PC-9 (cell line): ENCODE data around the gene PPP2R3B.

ENCODE experiments used
- CTCF ChIP-seq: fragments of 200-600 bp; sonication (generic); conservative IDR thresholded peaks from 2 replicates; pipeline ENCODE4 v1.6.1; 2017; ENCODE audit warnings: mixed run types, antibody characterized with exemption, mild to moderate bottlenecking, moderate library complexity
- EZH2 ChIP-seq: fragments of 200-600 bp; sonication (generic); IDR thresholded peaks from 2 replicates; pipeline ENCODE4 v1.8.0; 2017; ENCODE audit warnings: antibody characterized with exemption, low read depth

GRCh38 chrX:386239-386767 lies 404 bp downstream of the PPP2R3B start:
- TF ChIP-seq CTCF: no peak
- TF ChIP-seq EZH2: no peak
